ENCODE data around the gene TFAM. TPM values are rescaled to one million over a fixed set of nuclear protein-coding genes. Genes with fewer than 3 reads are reported as not detected.

Gene TFAM
- total and polyA plus RNA-seq, 2 of the 8 experiments (the other 6 are each of a cell fraction or from before 2014, with no cell fraction given), result 29.3 to 97.3 TPM

- FAIRE-seq, result no peak
- no peak overlapping the region for H2BK20ac ChIP-seq (ENCODE audit: low read length)
- no peaks in the 10 kb centered on the region for H3K9me3 ChIP-seq (ENCODE audit: insufficient read depth in 2 of 2, low read depth in 1 of 2, low read length in 1 of 2)
- no peak overlapping the region for H3K27ac ChIP-seq (ENCODE audit: low read depth, low read length)
- DNase-seq (ENCODE audit: low read depth in 1 of 2, low spot score in 2 of 2), result no peak
- CTCF ChIA-PET (ENCODE audit: partially characterized antibody), result no interaction called here
- WGBS, 2 experiments (ENCODE audit: extremely low coverage in 1 of 2, insufficient coverage in 1 of 2, insufficient read length in 1 of 2, insufficient replicate concordance in 2 of 2, low coverage in 1 of 2, low lambda C conversion rate in 2 of 2, missing lambda C conversion rate in 1 of 2), result 94% methylated on average over 4 of the region's 4 CpGs; no CpG with 5 or more reads in 1 of the 2 experiments
- no peak overlapping the region for H3K9ac ChIP-seq (replicated peaks in 1 of 4; ENCODE audit: extremely low read depth in 1 of 4, low read depth in 3 of 4, low read length in 3 of 4)
- H4K8ac ChIP-seq (ENCODE audit: extremely low read depth, insufficient read depth, low read length), result no peak overlapping the region
- H3K23ac ChIP-seq (ENCODE audit: insufficient read length), result no peak overlapping the region
- H3K4ac ChIP-seq (replicated peaks; ENCODE audit: insufficient read length, low read depth, low read length), result no peak overlapping the region
- H3K4me3 ChIP-seq (ENCODE audit: extremely low read depth in 1 of 4, insufficient read depth in 2 of 4, low read depth in 3 of 4, low read length in 4 of 4), result peak overlapping the region in 2 of 4 experiments; percentile 82 to 91; a peak in 4 of 8 replicates
- POLR2A ChIA-PET (ENCODE audit: partially characterized antibody), result interaction anchor here (2.1 kb wide), 1 partner anchor 49 kb away, joined by 21 read pairs; the partner anchor contains the start of gene TFAM
- no peak overlapping the region for H4K91ac ChIP-seq (replicated peaks; ENCODE audit: insufficient read length, low read length)
- H3K79me2 ChIP-seq (ENCODE audit: control insufficient read depth in 1 of 2, insufficient read depth in 2 of 2, low read length in 2 of 2), result peaks cover 4 to 55% of the 10 kb centered on the region in 2 experiments; a peak in 3 of 4 replicates
- no peak overlapping the region for H2AK5ac ChIP-seq (ENCODE audit: low read depth, low read length)
- H3K79me1 ChIP-seq (ENCODE audit: low read depth, low read length), result no peaks in the 10 kb centered on the region; the same call in 1 of the 2 replicates
- no peaks in the 10 kb centered on the region for H3K27me3 ChIP-seq (replicated peaks in 1 of 4; ENCODE audit: control insufficient read depth in 3 of 4, extremely low read depth in 1 of 4, insufficient read depth in 3 of 4, low read length in 3 of 4)
- H3K23me2 ChIP-seq (ENCODE audit: low read depth, low read length), result peaks cover 4% of the 10 kb centered on the region; the same call in 1 of the 2 replicates
- no peak overlapping the region for H4K5ac ChIP-seq (ENCODE audit: insufficient read length, low read depth, low read length)
- no peak overlapping the region for H3K14ac ChIP-seq (ENCODE audit: insufficient read length)
- no peak overlapping the region for H2BK12ac ChIP-seq (ENCODE audit: low read depth, low read length)
- H3K18ac ChIP-seq (ENCODE audit: extremely low read depth, low read length), result no peak overlapping the region
- peak overlapping the region; percentile 74 to 81; a peak in 3 of 4 replicates for H3K4me2 ChIP-seq (ENCODE audit: insufficient read depth in 1 of 2, low read depth in 2 of 2, low read length in 2 of 2)
- no peak overlapping the region for H2BK120ac ChIP-seq (replicated peaks; ENCODE audit: low read depth, low read length)
- H3K4me1 ChIP-seq (replicated peaks in 1 of 4; ENCODE audit: control insufficient read depth in 3 of 4, insufficient read depth in 4 of 4, low read length in 3 of 4), result peaks cover 0 to 3% (median 0%) of the 10 kb centered on the region in 4 experiments; a peak in 2 of 7 replicates
- H2AFZ ChIP-seq (ENCODE audit: low read length), result no peak overlapping the region
- TF ChIP-seq GTF2F1 (IDR thresholded peaks at IDR 0.05; ENCODE audit: borderline replicate concordance, low read depth, low read length), result no peak
- TF ChIP-seq EZH2 (IDR thresholded peaks at IDR 0.05; ENCODE audit: low read depth, low read length, severe bottlenecking), result no peak
- TF ChIP-seq CEBPB (IDR thresholded peaks at IDR 0.05; ENCODE audit: low read depth, low read length), result no peak
- H3K36me3 ChIP-seq (ENCODE audit: control insufficient read depth in 2 of 4, insufficient read depth in 4 of 4, low read length in 3 of 4), result no peaks in the 10 kb centered on the region
- no peak overlapping the region for H2BK15ac ChIP-seq (ENCODE audit: low read length)
- peaks cover 2 to 7% of the 10 kb centered on the region in 2 experiments for H4K20me1 ChIP-seq (replicated peaks in 1 of 2; ENCODE audit: control insufficient read depth in 1 of 2, insufficient read depth in 2 of 2, low read length in 2 of 2)
- H3K56ac ChIP-seq (replicated peaks; ENCODE audit: insufficient read length, low read depth, low read length), result no peak overlapping the region
- H2BK5ac ChIP-seq (ENCODE audit: low read depth, low read length), result no peak overlapping the region
These were observed 49.0 kb upstream of the TFAM start for GRCh38 chr10:58336242-58336641.

Measured in H1 (cell line).